Keratinocyte (primary cell): Measurements from ENCODE around the gene ZC3HAV1L. TPM values are rescaled to one million over a fixed set of nuclear protein-coding genes. Genes with fewer than 3 reads are reported as not detected.

ENCODE experiments used
- DNase-seq: peaks from one replicate; pipeline ENCODE4 v3.0.0-alpha.2; 2011; ENCODE audit warnings: low read depth, missing footprints, low spot score
- FAIRE-seq: peaks from 2 replicates; lab custom pipeline; 2011; peaks lifted over from hg19 to GRCh38; lab: Jason Lieb, UNC
- H2AFZ ChIP-seq: 2 replicates; pipeline ENCODE4 v1.6.0; 2012; ENCODE audit warnings: low read length, control low read depth, inconsistent platforms; ENCODE audit not compliant: control insufficient read depth
- H3K27ac ChIP-seq: 2 replicates; pipeline ENCODE4 v1.5.1; 2011; ENCODE audit warnings: low read length; ENCODE audit not compliant: control insufficient read depth, insufficient read depth
- H3K27me3 ChIP-seq: 3 replicates; pipeline ENCODE4 v1.6.0; 2011; ENCODE audit warnings: low read length; ENCODE audit not compliant: control insufficient read depth, insufficient read depth; ENCODE audit errors: extremely low read depth
- H3K36me3 ChIP-seq, 2 experiments: 2 replicates in 1 of 2; 3 replicates in 1 of 2; pipeline ENCODE4 v1.5.1; 2011; ENCODE audit warnings: low read length in 2 of 2, mild to moderate bottlenecking in 1 of 2; ENCODE audit not compliant: control insufficient read depth in 2 of 2, insufficient read depth in 2 of 2; ENCODE audit errors: extremely low read depth in 1 of 2
- H3K4me1 ChIP-seq: 3 replicates; pipeline ENCODE4 v1.5.1; 2011; ENCODE audit warnings: low read length; ENCODE audit not compliant: control insufficient read depth, insufficient read depth; ENCODE audit errors: extremely low read depth
- H3K4me2 ChIP-seq: 3 replicates; pipeline ENCODE4 v1.6.0; 2011; ENCODE audit warnings: low read depth, low read length; ENCODE audit not compliant: control insufficient read depth, insufficient read depth; ENCODE audit errors: extremely low read depth
- H3K4me3 ChIP-seq, 3 experiments: fragments of 200-600 bp in 1 of 3; sonication (generic) in 1 of 3; 2 replicates in 2 of 3; 3 replicates in 1 of 3; pipeline ENCODE4 v1.5.1; 2011 to 2016; ENCODE audit warnings: low read length in 3 of 3, mild to moderate bottlenecking in 3 of 3, control low read depth in 2 of 3, inconsistent platforms in 1 of 3, low read depth in 1 of 3, mixed read lengths in 1 of 3, mixed run types in 1 of 3, moderate library complexity in 1 of 3; ENCODE audit not compliant: control insufficient read depth in 2 of 3, insufficient read depth in 2 of 3; ENCODE audit errors: extremely low read depth in 1 of 3
- H3K79me2 ChIP-seq: 2 replicates; pipeline ENCODE4 v1.6.0; 2012; ENCODE audit warnings: low read length; ENCODE audit not compliant: control insufficient read depth, insufficient read depth
- H3K9ac ChIP-seq: 3 replicates; pipeline ENCODE4 v1.6.0; 2011; ENCODE audit warnings: low read length; ENCODE audit not compliant: control insufficient read depth, insufficient read depth; ENCODE audit errors: extremely low read depth
- H3K9me1 ChIP-seq: 3 replicates; pipeline ENCODE4 v1.6.0; 2011; ENCODE audit warnings: low read length; ENCODE audit not compliant: control insufficient read depth, insufficient read depth; ENCODE audit errors: extremely low read depth
- H3K9me3 ChIP-seq: 2 replicates; pipeline ENCODE4 v1.5.1; 2012; ENCODE audit warnings: low read depth, low read length; ENCODE audit not compliant: control insufficient read depth
- H4K20me1 ChIP-seq: 3 replicates; pipeline ENCODE4 v1.6.0; 2011; ENCODE audit warnings: low read length; ENCODE audit not compliant: control insufficient read depth, insufficient read depth; ENCODE audit errors: extremely low read depth
- EZH2 ChIP-seq: IDR thresholded peaks from one replicate; pipeline ENCODE4 v1.6.1; 2012; ENCODE audit warnings: inconsistent platforms, mild to moderate bottlenecking, low read length, moderate library complexity
- dilution Hi-C: fragments of 300-500 bp; cut with MboI; formaldehyde crosslinking; loops from one replicate; pipeline ENCODE4 v1.7.0; 2020; ENCODE audit warnings: low sequenced_read_pairs; ENCODE audit not compliant: extremely low pct_ligation_motif_present
- polyA plus RNA-seq, 5 experiments: library from polyadenylated mRNA; depleted of rRNA in 3 of 5; stranded (reverse) in 3 of 5; stranded (forward) in 1 of 5; unstranded in 1 of 5; fragments of >200 nt; gene quantifications; 1 replicate in 1 of 5; 2 replicates in 3 of 5; 3 replicates in 1 of 5; pipeline versions ENCODE4 v1.2.1 to v1.2.3, GENCODE V29; 2011 to 2012; ENCODE audit warnings: missing spikeins in 2 of 5, low read depth in 1 of 5, low replicate concordance in 1 of 5
- TF ChIP-seq, protein P1 (sequence below), 3 experiments: IDR thresholded peaks in 1 of 3; conservative IDR thresholded peaks in 1 of 3; optimal IDR thresholded peaks in 1 of 3; 2 replicates in 2 of 3; 3 replicates in 1 of 3; pipeline versions ENCODE3 to v1.5.1; 2011; ENCODE audit warnings: low read length in 3 of 3, mild to moderate bottlenecking in 3 of 3, moderate library complexity in 2 of 3, control low read depth in 1 of 3, inconsistent platforms in 1 of 3; ENCODE audit not compliant: insufficient read depth in 2 of 3; ENCODE audit errors: extremely low read depth in 1 of 3

Gene ZC3HAV1L
- polyA plus RNA-seq, 1 donor (not counting 4 experiments of a cell fraction or from before 2014, with no cell fraction given) = 7.9 TPM

DNA sequence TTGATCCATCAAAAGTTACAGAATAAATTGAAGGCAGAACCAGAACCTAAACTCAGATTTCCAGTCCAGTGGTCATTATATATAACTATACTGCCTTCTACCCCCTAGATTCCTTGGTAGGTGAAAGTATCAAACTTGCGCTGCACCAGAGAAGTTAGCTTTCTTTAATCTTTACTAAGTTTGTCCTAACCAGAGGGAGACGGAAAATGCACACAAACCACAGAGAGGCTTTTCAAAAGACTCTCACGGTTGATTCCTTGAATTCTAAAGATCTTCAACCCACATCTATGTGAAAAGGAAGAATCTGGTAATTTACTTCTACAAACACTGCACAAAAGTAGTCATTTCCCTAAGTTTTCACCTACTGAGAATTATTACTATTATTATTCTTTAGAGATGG, 36.4 kb downstream of the ZC3HAV1L start:
- dilution Hi-C loops = no loop called here

GRCh38 chr7:138992052-138992531, 43.8 kb downstream of the ZC3HAV1L start:
- dilution Hi-C loops = no loop called here
- no peak for DNase-seq
- H3K79me2 ChIP-seq = no peaks in the 10 kb centered on the region
- H4K20me1 ChIP-seq = no peaks in the 10 kb centered on the region
- FAIRE-seq = no peak
- H3K36me3 ChIP-seq = no peaks in the 10 kb centered on the region
- TF ChIP-seq, protein P1, sequence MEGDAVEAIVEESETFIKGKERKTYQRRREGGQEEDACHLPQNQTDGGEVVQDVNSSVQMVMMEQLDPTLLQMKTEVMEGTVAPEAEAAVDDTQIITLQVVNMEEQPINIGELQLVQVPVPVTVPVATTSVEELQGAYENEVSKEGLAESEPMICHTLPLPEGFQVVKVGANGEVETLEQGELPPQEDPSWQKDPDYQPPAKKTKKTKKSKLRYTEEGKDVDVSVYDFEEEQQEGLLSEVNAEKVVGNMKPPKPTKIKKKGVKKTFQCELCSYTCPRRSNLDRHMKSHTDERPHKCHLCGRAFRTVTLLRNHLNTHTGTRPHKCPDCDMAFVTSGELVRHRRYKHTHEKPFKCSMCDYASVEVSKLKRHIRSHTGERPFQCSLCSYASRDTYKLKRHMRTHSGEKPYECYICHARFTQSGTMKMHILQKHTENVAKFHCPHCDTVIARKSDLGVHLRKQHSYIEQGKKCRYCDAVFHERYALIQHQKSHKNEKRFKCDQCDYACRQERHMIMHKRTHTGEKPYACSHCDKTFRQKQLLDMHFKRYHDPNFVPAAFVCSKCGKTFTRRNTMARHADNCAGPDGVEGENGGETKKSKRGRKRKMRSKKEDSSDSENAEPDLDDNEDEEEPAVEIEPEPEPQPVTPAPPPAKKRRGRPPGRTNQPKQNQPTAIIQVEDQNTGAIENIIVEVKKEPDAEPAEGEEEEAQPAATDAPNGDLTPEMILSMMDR (optimal IDR thresholded peaks at IDR 0.05 in 1 of 3, IDR thresholded peaks at IDR 0.05 in 1 of 3, conservative IDR thresholded peaks at IDR 0.05 in 1 of 3; ENCODE audit: extremely low read depth in 1 of 3, insufficient read depth in 2 of 3, low read length in 3 of 3) = no peak
- no peak for TF ChIP-seq EZH2
- no peak overlapping the region for H2AFZ ChIP-seq
- H3K9me3 ChIP-seq = peaks cover 1% of the 10 kb centered on the region
- H3K4me1 ChIP-seq = no peaks in the 10 kb centered on the region
- H3K27ac ChIP-seq = no peak overlapping the region
- no peak overlapping the region for H3K9ac ChIP-seq
- H3K9me1 ChIP-seq = no peaks in the 10 kb centered on the region
- H3K27me3 ChIP-seq = peaks cover 3% of the 10 kb centered on the region
- H3K4me2 ChIP-seq = no peak overlapping the region
- no peak overlapping the region for H3K4me3 ChIP-seq

More for the DNA sequence above, 36.4 kb downstream of the ZC3HAV1L start:
- Histone ChIP-seq H4K20me1 (no peaks in the 10 kb centered on the region), H3K9ac (no peak overlapping the region), H2AFZ (no peak overlapping the region), H3K79me2 (no peaks in the 10 kb centered on the region), H3K4me2 (no peak overlapping the region), H3K27ac (no peak overlapping the region), H3K36me3 (no peaks in the 10 kb centered on the region), H3K4me3 (no peak overlapping the region), H3K9me3 (no peaks in the 10 kb centered on the region), H3K9me1 (no peaks in the 10 kb centered on the region), H3K27me3 (no peaks in the 10 kb centered on the region), H3K4me1 (no peaks in the 10 kb centered on the region)
- FAIRE-seq = no peak
- no peak for TF ChIP-seq EZH2
- TF ChIP-seq, protein P1 (optimal IDR thresholded peaks at IDR 0.05 in 1 of 3, IDR thresholded peaks at IDR 0.05 in 1 of 3, conservative IDR thresholded peaks at IDR 0.05 in 1 of 3; ENCODE audit: extremely low read depth in 1 of 3, insufficient read depth in 2 of 3, low read length in 3 of 3) = no peak
- no peak for DNase-seq
